Loucy (cell line): Measurements from ENCODE around the gene FAM13A.
A peak's percentile ranks its signal among the peaks of the same experiment; 100 is the strongest.
"Not testable (repeated sequence)": the region's sequence is repeated elsewhere in the genome, so short reads cannot be mapped to it uniquely, and the experiment has no call there.

ENCODE experiments used
- H2AFZ ChIP-seq: fragments of 200-600 bp; sonication (generic); 2 replicates; pipeline ENCODE4 v1.6.0; 2016; ENCODE audit warnings: antibody characterized with exemption, mild to moderate bottlenecking, low read length, moderate library complexity
- H3F3A ChIP-seq: fragments of 200-600 bp; 2 replicates; pipeline ENCODE4 v1.6.0; 2016; ENCODE audit warnings: antibody characterized with exemption, low read depth, mild to moderate bottlenecking
- H3K27me3 ChIP-seq: fragments of 200-600 bp; sonication (generic); 2 replicates; pipeline ENCODE4 v1.6.1; 2014; ENCODE audit warnings: low read length, mild to moderate bottlenecking; ENCODE audit not compliant: insufficient read depth, poor library complexity, severe bottlenecking
- H3K36me3 ChIP-seq: fragments of 200-600 bp; sonication (generic); 2 replicates; pipeline ENCODE4 v1.6.1; 2016; ENCODE audit warnings: low read length; ENCODE audit not compliant: insufficient read depth
- H3K4me1 ChIP-seq: fragments of 200-600 bp; sonication (generic); 2 replicates; pipeline ENCODE4 v1.5.1; 2014; ENCODE audit warnings: low read length, mild to moderate bottlenecking; ENCODE audit not compliant: insufficient read depth, poor library complexity, severe bottlenecking
- H3K4me2 ChIP-seq: fragments of 200-600 bp; sonication (generic); 2 replicates; pipeline ENCODE4 v1.6.0; 2014; ENCODE audit warnings: antibody characterized with exemption, low read length, low read depth, mild to moderate bottlenecking; ENCODE audit not compliant: poor library complexity, severe bottlenecking
- H3K4me3 ChIP-seq: fragments of 200-600 bp; sonication (generic); 2 replicates; pipeline ENCODE4 v1.5.1; 2014; ENCODE audit warnings: low read length, mild to moderate bottlenecking, mixed read lengths; ENCODE audit not compliant: poor library complexity, severe bottlenecking
- H3K79me2 ChIP-seq: fragments of 200-600 bp; sonication (generic); 2 replicates; pipeline ENCODE4 v1.6.1; 2014; ENCODE audit warnings: low read length; ENCODE audit not compliant: insufficient read depth
- H3K9ac ChIP-seq: fragments of 200-600 bp; sonication (generic); 2 replicates; pipeline ENCODE4 v1.6.0; 2014; ENCODE audit warnings: mild to moderate bottlenecking, low read depth, low read length, moderate library complexity; ENCODE audit not compliant: poor library complexity, severe bottlenecking
- H3K9me2 ChIP-seq: fragments of 200-600 bp; sonication (generic); replicated peaks from 2 replicates; pipeline ENCODE4 v1.6.1; 2016; ENCODE audit warnings: low read depth, low read length, mixed read lengths
- H3K9me3 ChIP-seq: fragments of 200-600 bp; sonication (generic); 2 replicates; pipeline ENCODE4 v1.6.1; 2014; ENCODE audit warnings: mild to moderate bottlenecking, antibody characterized with exemption, low read length, low read depth; ENCODE audit not compliant: insufficient read depth
- H4K20me1 ChIP-seq: fragments of 200-600 bp; sonication (generic); 2 replicates; pipeline ENCODE4 v1.6.0; 2014; ENCODE audit warnings: antibody characterized with exemption, low read length, mild to moderate bottlenecking; ENCODE audit not compliant: insufficient read depth, poor library complexity, severe bottlenecking
- EZH2phosphoT487 ChIP-seq: fragments of 200-600 bp; IDR thresholded peaks from 2 replicates; pipeline ENCODE4 v1.6.1; 2018; ENCODE audit warnings: antibody characterized with exemption, mild to moderate bottlenecking, moderate library complexity, borderline replicate concordance
- TF ChIP-seq, protein P1 (sequence below): fragments of 200-600 bp; sonication (generic); conservative IDR thresholded peaks from 2 replicates; pipeline ENCODE4 v1.5.1; 2014; ENCODE audit warnings: mild to moderate bottlenecking, antibody characterized with exemption, low read length

Gene FAM13A

DNA sequence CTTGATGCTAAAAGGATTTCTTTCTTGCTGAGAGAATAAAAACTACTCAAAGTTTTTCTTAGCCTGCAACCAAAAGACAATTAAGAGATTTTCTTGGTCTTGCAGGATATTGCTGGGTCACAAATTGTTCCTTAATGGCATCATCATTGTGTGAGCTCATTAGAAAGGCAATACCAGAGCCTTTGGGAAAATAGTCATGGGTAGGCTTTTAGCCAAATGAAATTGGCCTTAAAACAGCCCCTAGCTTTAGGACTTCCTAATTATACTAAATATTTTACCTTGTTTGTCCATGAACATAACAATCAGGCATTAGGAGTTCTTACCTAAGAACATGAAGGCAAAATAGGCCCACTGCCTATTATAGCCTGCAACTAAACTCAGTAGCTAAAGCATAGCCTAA, 10.4 kb upstream of the FAM13A start:
- H3K4me3 ChIP-seq = no peak overlapping the region
- no peaks in the 10 kb centered on the region for H3K36me3 ChIP-seq
- H2AFZ ChIP-seq = no peak overlapping the region
- H3F3A ChIP-seq = no peaks in the 10 kb centered on the region
- H3K9me3 ChIP-seq = no peaks in the 10 kb centered on the region; the same call in none of the 2 replicates
- no peaks in the 10 kb centered on the region for H3K27me3 ChIP-seq
- H3K9me2 ChIP-seq = no peaks in the 10 kb centered on the region
- no peaks in the 10 kb centered on the region for H4K20me1 ChIP-seq
- no peaks in the 10 kb centered on the region for H3K79me2 ChIP-seq
- TF ChIP-seq EZH2phosphoT487 = no peak
- TF ChIP-seq, protein P1, sequence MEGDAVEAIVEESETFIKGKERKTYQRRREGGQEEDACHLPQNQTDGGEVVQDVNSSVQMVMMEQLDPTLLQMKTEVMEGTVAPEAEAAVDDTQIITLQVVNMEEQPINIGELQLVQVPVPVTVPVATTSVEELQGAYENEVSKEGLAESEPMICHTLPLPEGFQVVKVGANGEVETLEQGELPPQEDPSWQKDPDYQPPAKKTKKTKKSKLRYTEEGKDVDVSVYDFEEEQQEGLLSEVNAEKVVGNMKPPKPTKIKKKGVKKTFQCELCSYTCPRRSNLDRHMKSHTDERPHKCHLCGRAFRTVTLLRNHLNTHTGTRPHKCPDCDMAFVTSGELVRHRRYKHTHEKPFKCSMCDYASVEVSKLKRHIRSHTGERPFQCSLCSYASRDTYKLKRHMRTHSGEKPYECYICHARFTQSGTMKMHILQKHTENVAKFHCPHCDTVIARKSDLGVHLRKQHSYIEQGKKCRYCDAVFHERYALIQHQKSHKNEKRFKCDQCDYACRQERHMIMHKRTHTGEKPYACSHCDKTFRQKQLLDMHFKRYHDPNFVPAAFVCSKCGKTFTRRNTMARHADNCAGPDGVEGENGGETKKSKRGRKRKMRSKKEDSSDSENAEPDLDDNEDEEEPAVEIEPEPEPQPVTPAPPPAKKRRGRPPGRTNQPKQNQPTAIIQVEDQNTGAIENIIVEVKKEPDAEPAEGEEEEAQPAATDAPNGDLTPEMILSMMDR = no peak
- no peak overlapping the region for H3K4me2 ChIP-seq
- no peak overlapping the region for H3K9ac ChIP-seq
- H3K4me1 ChIP-seq = peaks cover 8% of the 10 kb centered on the region

DNA sequence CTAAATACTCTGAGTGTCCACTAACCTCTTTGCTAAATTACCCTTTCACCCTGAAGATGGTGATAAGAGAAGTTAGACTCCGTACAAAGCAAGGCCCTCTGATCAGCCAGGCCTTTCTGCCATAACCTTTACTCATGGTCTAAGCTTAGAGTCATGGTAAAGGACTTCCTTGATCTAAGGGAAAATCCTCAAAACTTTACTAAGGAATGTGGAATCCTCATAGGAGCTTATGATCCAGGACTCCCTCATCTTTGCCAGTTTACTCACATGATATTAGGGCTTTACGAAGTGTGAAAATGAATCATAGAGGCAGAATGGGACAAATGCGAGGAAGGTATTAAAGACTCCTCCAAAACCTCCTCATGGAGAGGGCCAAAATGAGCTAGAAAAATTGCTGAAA, 7.9 kb upstream of the FAM13A start:
- H3K4me1 ChIP-seq = peaks cover 7% of the 10 kb centered on the region
- H4K20me1 ChIP-seq = no peaks in the 10 kb centered on the region
- TF ChIP-seq, protein P1 = no peak
- H3K4me2 ChIP-seq = no peak overlapping the region
- H3K27me3 ChIP-seq = no peaks in the 10 kb centered on the region
- H3K79me2 ChIP-seq = no peaks in the 10 kb centered on the region
- no peak overlapping the region for H3K9ac ChIP-seq
- no peaks in the 10 kb centered on the region; the same call in none of the 2 replicates for H3K9me3 ChIP-seq
- H3F3A ChIP-seq = no peaks in the 10 kb centered on the region
- H3K36me3 ChIP-seq = no peaks in the 10 kb centered on the region
- H3K9me2 ChIP-seq = no peaks in the 10 kb centered on the region
- H2AFZ ChIP-seq = no peak overlapping the region
- no peak overlapping the region for H3K4me3 ChIP-seq

DNA sequence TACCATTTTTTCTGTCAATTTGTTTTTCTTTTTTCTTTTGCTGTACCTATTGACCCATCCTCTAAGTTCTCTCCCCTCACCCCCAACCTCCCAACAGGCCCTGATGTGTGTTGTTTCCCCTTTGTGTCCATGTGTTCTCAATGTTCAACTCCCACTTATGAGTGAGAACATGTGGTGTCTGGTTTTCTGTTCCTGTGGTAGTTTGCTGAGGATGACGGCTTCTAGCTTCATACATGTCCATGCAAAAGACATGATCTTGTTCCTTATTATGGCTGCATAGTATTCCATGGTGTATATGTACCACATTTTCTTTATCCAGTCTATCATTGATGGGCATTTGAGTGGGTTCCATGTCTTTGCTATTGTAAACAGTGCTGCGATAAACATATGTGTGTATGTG, 859 bp upstream of the FAM13A start:
- H3K4me1 ChIP-seq, H3F3A ChIP-seq, H3K9ac ChIP-seq, H3K27me3 ChIP-seq, H2AFZ ChIP-seq, H3K36me3 ChIP-seq, H4K20me1 ChIP-seq, H3K9me2 ChIP-seq, H3K9me3 ChIP-seq: not testable (repeated sequence)
- Histone ChIP-seq H3K4me3 (peak overlapping the region; percentile 78), H3K4me2 (peak overlapping the region; percentile 81), H3K79me2 (peaks cover 33% of the 10 kb centered on the region; the same call in 1 of the 2 replicates)

DNA sequence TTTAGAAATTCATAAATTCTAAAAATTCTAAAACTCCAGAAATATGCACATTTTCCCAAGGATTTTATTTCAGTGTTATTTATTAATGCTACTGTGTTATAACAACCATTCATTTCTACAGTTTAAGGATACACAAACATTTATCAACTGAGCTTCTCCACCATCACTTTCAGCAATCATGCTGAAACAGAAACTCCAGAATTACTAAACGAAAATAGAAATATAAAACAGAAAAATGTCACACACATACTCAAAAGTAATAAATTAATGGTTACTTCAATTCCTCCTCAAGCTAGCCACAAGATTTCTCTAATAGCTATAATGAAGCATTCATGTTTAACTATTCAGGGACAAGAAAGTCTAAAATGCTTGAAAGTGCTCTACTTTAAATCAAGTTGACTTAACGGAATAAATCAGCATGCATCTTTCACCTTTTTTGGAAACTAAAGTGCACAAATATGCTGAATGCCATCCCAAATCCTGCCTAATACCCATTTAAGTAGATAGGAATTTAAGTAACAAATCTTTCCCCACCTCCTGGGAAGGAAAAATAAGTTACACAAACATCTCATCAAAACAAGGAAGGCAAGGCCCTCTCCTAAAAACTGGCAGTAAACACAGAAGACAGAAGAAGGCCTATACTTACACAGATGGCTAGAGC, 563 bp downstream of the FAM13A start:
- H3K4me2 ChIP-seq = peak overlapping the region; percentile 81
- peaks cover 3% of the 10 kb centered on the region for H3K4me1 ChIP-seq
- no peaks in the 10 kb centered on the region for H3F3A ChIP-seq
- no peaks in the 10 kb centered on the region for H3K27me3 ChIP-seq
- H3K9me3 ChIP-seq = no peaks in the 10 kb centered on the region
- H3K4me3 ChIP-seq = peak overlapping the region; percentile 78
- no peaks in the 10 kb centered on the region for H3K9me2 ChIP-seq
- H3K36me3 ChIP-seq = no peaks in the 10 kb centered on the region
- no peak for TF ChIP-seq EZH2phosphoT487
- TF ChIP-seq, protein P1 = no peak
- no peaks in the 10 kb centered on the region for H4K20me1 ChIP-seq
- peak overlapping the region; percentile 76 for H2AFZ ChIP-seq
- H3K79me2 ChIP-seq = peaks cover 37% of the 10 kb centered on the region; the same call in 1 of the 2 replicates
- H3K9ac ChIP-seq = peak overlapping the region; percentile 73
